Loucy (cell line): Measurements from ENCODE around the gene TTC29.

Experiments
- CTCF ChIP-seq: fragments of 200-600 bp; sonication (generic); conservative IDR thresholded peaks from 2 replicates; pipeline ENCODE4 v1.5.1; 2014; ENCODE audit warnings: mild to moderate bottlenecking, antibody characterized with exemption, low read length
- EZH2phosphoT487 ChIP-seq: fragments of 200-600 bp; IDR thresholded peaks from 2 replicates; pipeline ENCODE4 v1.6.1; 2018; ENCODE audit warnings: antibody characterized with exemption, mild to moderate bottlenecking, moderate library complexity, borderline replicate concordance

DNA sequence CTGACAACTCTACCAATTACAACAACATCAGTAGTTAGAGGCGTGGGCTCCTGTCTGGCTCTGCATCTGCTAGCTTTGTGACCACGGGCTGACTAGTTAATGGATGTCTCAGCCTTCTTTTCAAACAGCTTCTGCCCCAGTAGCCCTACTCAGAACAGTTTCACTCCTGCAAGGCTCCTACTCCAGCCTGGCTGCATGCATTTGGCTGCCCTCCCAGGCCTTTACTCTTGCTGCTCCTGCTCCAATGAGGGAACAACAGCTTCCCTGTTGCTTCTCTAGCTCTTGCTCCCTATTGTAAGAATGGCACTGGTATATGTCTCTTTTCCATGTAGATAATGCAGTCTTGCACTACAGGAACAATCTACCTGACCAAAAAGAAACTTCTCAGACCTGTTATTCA, 93.3 kb downstream of the TTC29 start:
- TF ChIP-seq CTCF: no peak
- TF ChIP-seq EZH2phosphoT487: no peak
